ENCODE data around the gene XRCC3.

DNA sequence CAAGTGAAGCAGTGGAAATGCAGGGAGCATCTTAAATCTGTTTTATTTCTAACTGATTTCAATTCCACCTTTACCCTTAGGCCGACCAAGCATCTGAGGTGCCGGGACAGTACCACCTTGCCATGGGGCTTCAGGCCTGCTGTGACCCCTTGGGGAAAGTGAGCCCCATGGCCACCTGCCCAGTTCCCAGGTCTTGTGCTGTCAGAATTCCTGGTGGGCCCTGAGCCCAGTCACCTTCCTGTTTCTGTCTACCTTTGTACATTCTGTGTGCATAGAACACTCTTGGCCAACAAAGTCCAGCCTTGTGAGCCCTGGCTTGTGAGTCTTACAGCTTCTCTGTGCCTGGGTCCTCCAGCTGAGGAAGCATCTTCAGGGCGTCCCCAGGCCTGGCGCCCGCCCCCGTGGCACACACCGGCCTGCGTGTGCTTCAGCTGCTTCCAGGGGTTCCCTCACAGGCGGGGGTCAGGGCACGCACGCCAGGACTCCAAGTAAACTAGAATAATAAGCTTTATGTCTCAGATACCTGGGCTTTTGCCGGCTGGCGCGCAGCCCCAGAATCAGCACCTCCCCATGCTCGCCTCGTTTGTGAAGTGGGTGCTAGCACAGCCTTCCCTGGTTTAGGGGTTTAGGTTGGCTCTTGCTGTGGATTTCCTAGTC, 10.6 kb upstream of the XRCC3 start:
- TF ChIP-seq RAD21 (IDR thresholded peaks at IDR 0.05 in 1 of 2, conservative IDR thresholded peaks at IDR 0.05 in 1 of 2; ENCODE audit: low read depth in 2 of 2, low read length in 2 of 2) (no peak), POLR2A (IDR thresholded peaks at IDR 0.05; ENCODE audit: control extremely low read depth in 1 of 2, low read depth in 2 of 2, low read length in 2 of 2) (no peak), TAF1 (IDR thresholded peaks at IDR 0.05; ENCODE audit: low read depth, low read length) (no peak), YY1 (IDR thresholded peaks at IDR 0.05; ENCODE audit: low read depth, low read length) (no peak)
- TF ChIP-seq, protein P1, sequence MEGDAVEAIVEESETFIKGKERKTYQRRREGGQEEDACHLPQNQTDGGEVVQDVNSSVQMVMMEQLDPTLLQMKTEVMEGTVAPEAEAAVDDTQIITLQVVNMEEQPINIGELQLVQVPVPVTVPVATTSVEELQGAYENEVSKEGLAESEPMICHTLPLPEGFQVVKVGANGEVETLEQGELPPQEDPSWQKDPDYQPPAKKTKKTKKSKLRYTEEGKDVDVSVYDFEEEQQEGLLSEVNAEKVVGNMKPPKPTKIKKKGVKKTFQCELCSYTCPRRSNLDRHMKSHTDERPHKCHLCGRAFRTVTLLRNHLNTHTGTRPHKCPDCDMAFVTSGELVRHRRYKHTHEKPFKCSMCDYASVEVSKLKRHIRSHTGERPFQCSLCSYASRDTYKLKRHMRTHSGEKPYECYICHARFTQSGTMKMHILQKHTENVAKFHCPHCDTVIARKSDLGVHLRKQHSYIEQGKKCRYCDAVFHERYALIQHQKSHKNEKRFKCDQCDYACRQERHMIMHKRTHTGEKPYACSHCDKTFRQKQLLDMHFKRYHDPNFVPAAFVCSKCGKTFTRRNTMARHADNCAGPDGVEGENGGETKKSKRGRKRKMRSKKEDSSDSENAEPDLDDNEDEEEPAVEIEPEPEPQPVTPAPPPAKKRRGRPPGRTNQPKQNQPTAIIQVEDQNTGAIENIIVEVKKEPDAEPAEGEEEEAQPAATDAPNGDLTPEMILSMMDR (IDR thresholded peaks at IDR 0.05; ENCODE audit: control extremely low read depth in 1 of 3, insufficient read depth in 1 of 3, low read depth in 1 of 3, low read length in 3 of 3), result no peak
- TF ChIP-seq, protein P2, sequence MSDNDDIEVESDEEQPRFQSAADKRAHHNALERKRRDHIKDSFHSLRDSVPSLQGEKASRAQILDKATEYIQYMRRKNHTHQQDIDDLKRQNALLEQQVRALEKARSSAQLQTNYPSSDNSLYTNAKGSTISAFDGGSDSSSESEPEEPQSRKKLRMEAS (IDR thresholded peaks at IDR 0.05), result no peak

Data from H1 (cell line).